A673 (cell line): ENCODE data around the gene TSHB. TPM values are rescaled to one million over a fixed set of nuclear protein-coding genes. Genes with fewer than 3 reads are reported as not detected.

Experiments
- BruUV-seq: library from RNA; stranded (reverse); fragments of 400-500 nt; replicated peaks from 2 replicates; lab custom pipeline; 2021; lab: Mats Ljungman, UMichigan
- CTCF ChIA-PET: fragments of 300-600 bp; sonication (Branson Sonifier 250); formaldehyde crosslinking; loops from one replicate; lab custom pipeline; 2022; ENCODE audit warnings: antibody characterized with exemption; lab: Charles Lee
- POLR2A ChIA-PET: fragments of 300-600 bp; sonication (Branson Sonifier 250); formaldehyde crosslinking; loops from one replicate; lab custom pipeline; 2022; ENCODE audit warnings: antibody characterized with exemption; ENCODE audit not compliant: low non-redundant PET; lab: Charles Lee
- DNase-seq: peaks from one replicate; pipeline ENCODE4 v3.0.0-alpha.2; 2015; ENCODE audit warnings: low spot score
- H3K27ac ChIP-seq: fragments of 200-600 bp; sonication (generic); 2 replicates; pipeline ENCODE4 v1.5.1; 2016; ENCODE audit warnings: mixed run types, low read depth, mild to moderate bottlenecking, mixed read lengths, antibody characterized with exemption, low read length; ENCODE audit not compliant: poor library complexity, severe bottlenecking
- H3K27me3 ChIP-seq: fragments of 200-600 bp; sonication (generic); replicated peaks from 2 replicates; pipeline ENCODE4 v1.6.1; 2017; ENCODE audit warnings: mixed run types, low read depth, mild to moderate bottlenecking, mixed read lengths, antibody characterized with exemption, low read length; ENCODE audit not compliant: insufficient read depth, poor library complexity
- H3K36me3 ChIP-seq: fragments of 200-600 bp; sonication (generic); 2 replicates; pipeline ENCODE4 v1.6.1; 2016; ENCODE audit warnings: mixed run types, mild to moderate bottlenecking, mixed read lengths, antibody characterized with exemption, low read length; ENCODE audit not compliant: insufficient read depth, poor library complexity, severe bottlenecking
- H3K4me1 ChIP-seq: fragments of 200-600 bp; sonication (generic); 2 replicates; pipeline ENCODE4 v1.6.1; 2017; ENCODE audit warnings: mixed run types, mild to moderate bottlenecking, mixed read lengths, antibody characterized with exemption, low read length; ENCODE audit not compliant: insufficient read depth, poor library complexity, severe bottlenecking
- H3K4me3 ChIP-seq: fragments of 200-600 bp; sonication (generic); 2 replicates; pipeline ENCODE4 v1.5.1; 2016; ENCODE audit warnings: low read depth, mixed run types, mild to moderate bottlenecking, mixed read lengths, low read length; ENCODE audit not compliant: poor library complexity, severe bottlenecking
- H3K9me3 ChIP-seq: fragments of 200-600 bp; sonication (generic); 2 replicates; pipeline ENCODE4 v1.6.1; 2016; ENCODE audit warnings: mixed run types, low read depth, mild to moderate bottlenecking, mixed read lengths, antibody characterized with exemption, low read length; ENCODE audit not compliant: poor library complexity, severe bottlenecking
- EZH2 ChIP-seq: fragments of 200-600 bp; sonication (generic); IDR thresholded peaks from 2 replicates; pipeline ENCODE4 v1.6.1; 2017; ENCODE audit warnings: borderline replicate concordance, low read depth, mild to moderate bottlenecking, mixed read lengths, antibody characterized with exemption, low read length; ENCODE audit not compliant: poor library complexity, severe bottlenecking
- intact Hi-C: fragments of 100-400 bp; cut with micrococcal nuclease; formaldehyde crosslinking; loops from one replicate; pipeline ENCODE4 v1.10.0; 2022; ENCODE audit not compliant: unreplicated experiment
- total RNA-seq: library from RNA; stranded (reverse); gene quantifications from 2 replicates; pipeline ENCODE4 v1.2.3, GENCODE V29; 2021
- TF ChIP-seq, protein P1 (sequence below): fragments of 300-800, 200-600 bp; sonication (generic); conservative IDR thresholded peaks from 2 replicates; pipeline ENCODE4 v1.5.1; 2017; ENCODE audit warnings: low read depth, mild to moderate bottlenecking, antibody characterized with exemption, low read length, moderate library complexity, mixed read lengths

TSHB gene
- total RNA-seq, 1 experiment from 2014 or later, result not detected

DNA sequence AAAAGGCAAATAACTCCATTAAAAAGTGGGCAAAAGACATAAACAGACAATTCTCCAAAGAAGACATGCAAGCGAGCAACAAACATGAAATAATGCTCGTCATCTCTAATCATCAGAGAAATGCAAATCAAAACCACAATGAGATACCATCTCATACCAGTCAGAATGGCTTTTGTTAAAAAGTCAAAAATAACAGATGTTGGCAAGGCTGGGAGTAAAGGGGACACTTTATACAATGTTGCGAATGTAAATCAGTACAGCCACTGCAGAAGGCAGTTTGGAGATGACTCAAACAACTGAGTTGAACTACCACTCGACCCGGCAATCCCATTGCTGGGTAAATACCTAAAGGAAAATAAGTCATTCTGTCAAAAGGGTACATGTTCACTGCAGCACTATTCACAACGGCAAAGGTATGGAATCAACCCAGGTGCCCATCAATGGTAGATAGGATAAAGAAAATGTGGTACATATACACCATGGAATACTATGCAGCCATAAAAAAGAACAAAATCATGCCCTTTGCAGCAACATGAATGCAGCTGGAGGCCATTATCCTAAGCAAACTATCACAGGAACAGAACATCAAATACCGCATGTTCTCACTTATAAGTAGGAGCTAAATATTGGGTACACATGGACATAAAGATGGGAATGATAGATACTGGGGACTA lies 33.7 kb downstream of the TSHB start:
- Histone ChIP-seq H3K4me3 (no peak overlapping the region), H3K4me1 (no peaks in the 10 kb centered on the region), H3K27ac (no peak overlapping the region), H3K36me3 (no peaks in the 10 kb centered on the region), H3K9me3 (no peaks in the 10 kb centered on the region), H3K27me3 (no peaks in the 10 kb centered on the region)
- intact Hi-C loops, result no loop called here
- TF ChIP-seq EZH2, result no peak
- TF ChIP-seq, protein P1, sequence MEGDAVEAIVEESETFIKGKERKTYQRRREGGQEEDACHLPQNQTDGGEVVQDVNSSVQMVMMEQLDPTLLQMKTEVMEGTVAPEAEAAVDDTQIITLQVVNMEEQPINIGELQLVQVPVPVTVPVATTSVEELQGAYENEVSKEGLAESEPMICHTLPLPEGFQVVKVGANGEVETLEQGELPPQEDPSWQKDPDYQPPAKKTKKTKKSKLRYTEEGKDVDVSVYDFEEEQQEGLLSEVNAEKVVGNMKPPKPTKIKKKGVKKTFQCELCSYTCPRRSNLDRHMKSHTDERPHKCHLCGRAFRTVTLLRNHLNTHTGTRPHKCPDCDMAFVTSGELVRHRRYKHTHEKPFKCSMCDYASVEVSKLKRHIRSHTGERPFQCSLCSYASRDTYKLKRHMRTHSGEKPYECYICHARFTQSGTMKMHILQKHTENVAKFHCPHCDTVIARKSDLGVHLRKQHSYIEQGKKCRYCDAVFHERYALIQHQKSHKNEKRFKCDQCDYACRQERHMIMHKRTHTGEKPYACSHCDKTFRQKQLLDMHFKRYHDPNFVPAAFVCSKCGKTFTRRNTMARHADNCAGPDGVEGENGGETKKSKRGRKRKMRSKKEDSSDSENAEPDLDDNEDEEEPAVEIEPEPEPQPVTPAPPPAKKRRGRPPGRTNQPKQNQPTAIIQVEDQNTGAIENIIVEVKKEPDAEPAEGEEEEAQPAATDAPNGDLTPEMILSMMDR, result no peak
- peak; percentile 48 for DNase-seq
- ChIA-PET POLR2A (no interaction called here), CTCF (no interaction called here)
- no TSS peak for BruUV-seq

DNA sequence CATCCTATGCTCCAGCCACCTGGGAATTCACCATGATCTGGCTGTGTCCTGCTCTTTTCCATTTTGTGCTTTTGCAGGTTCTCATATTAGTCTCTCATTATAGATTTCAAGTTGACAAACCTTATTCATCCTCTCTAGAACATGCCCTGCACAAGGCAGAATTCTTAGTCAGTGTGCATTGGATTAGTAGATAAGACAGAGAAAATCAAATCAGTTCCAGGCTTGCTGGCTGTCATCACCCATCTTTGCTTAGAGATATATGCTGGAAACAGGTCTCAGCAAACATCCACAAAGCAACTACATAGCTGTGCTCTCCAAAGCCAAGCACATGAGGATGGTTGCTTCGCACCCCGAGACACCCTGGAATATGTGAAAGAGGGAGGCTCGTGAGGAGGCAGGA lies 34.8 kb downstream of the TSHB start:
- H3K9me3 ChIP-seq, result no peaks in the 10 kb centered on the region
- no TSS peak for BruUV-seq
- no peaks in the 10 kb centered on the region for H3K4me1 ChIP-seq
- CTCF ChIA-PET, result interaction anchor here (0.7 kb wide), 1 partner anchor 48 kb away, joined by 3 read pairs; no protein-coding TSS in a partner anchor
- POLR2A ChIA-PET, result no interaction called here
- no peak overlapping the region for H3K4me3 ChIP-seq
- TF ChIP-seq EZH2, result no peak
- TF ChIP-seq, protein P1, result no peak
- no peaks in the 10 kb centered on the region for H3K27me3 ChIP-seq
- intact Hi-C loops, result no loop called here
- no peak for DNase-seq
- no peaks in the 10 kb centered on the region for H3K36me3 ChIP-seq
- H3K27ac ChIP-seq, result no peak overlapping the region

DNA sequence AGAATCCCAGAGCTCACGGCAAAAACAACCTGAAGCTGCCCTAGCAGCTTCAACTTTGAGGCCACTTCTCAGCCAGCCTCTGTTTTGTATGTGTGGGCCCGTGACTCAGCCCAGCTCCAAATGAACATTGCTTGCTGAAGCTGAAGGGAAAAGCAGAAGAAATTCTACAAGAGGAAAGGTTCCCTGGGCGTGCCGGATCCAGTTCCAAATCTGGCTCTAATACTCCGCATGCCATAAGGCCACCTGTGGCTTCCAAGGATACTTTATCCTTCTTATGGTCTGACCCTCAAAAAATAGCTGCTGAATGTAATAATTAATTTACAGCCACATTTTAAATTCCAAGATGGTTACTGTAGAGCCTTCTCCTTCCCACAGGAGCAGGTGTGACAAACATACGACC lies 35.4 kb downstream of the TSHB start:
- Histone ChIP-seq H3K4me3 (no peak overlapping the region), H3K27me3 (no peaks in the 10 kb centered on the region), H3K4me1 (no peaks in the 10 kb centered on the region), H3K9me3 (no peaks in the 10 kb centered on the region), H3K36me3 (no peaks in the 10 kb centered on the region), H3K27ac (no peak overlapping the region)
- no peak for DNase-seq
- BruUV-seq, result no TSS peak
- CTCF ChIA-PET, result no interaction called here
- intact Hi-C loops, result no loop called here
- TF ChIP-seq, protein P1, result no peak
- TF ChIP-seq EZH2, result no peak
- POLR2A ChIA-PET, result no interaction called here
